C4-2B (cell line): ENCODE measurements around the gene UBTD1.

Source experiments
- H3K27ac ChIP-seq: fragments of 450-650 bp; 2 replicates; pipeline ENCODE4 v1.5.1; 2017
- ZFX ChIP-seq: fragments of 450-650 bp; IDR thresholded peaks from 2 replicates; pipeline ENCODE4 v1.6.1; 2017
- TF ChIP-seq, protein P1 (sequence below): fragments of 450-650 bp; conservative IDR thresholded peaks from 2 replicates; pipeline ENCODE4 v1.5.1; 2017; ENCODE audit warnings: mild to moderate bottlenecking

Gene UBTD1

DNA sequence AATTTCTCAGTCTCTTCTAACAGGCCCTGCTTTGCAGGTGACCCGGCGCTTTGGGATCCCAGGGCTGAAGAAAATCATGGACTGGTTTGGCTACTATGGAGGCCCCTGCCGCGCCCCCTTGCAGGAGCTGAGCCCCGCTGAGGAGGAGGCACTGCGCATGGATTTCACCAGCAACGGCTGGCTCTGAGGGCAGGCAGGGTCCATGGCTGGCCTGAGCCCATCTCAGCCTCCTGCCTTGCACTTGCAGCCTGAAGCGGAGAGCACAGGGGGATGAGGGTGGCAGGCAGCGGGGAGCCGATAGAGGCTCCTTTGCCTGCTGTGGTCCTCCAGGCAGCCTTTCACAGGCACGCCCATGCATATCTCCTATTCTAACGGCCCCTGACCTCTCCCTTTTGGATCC is 112.7 kb downstream of the UBTD1 start:
- TF ChIP-seq, protein P1, sequence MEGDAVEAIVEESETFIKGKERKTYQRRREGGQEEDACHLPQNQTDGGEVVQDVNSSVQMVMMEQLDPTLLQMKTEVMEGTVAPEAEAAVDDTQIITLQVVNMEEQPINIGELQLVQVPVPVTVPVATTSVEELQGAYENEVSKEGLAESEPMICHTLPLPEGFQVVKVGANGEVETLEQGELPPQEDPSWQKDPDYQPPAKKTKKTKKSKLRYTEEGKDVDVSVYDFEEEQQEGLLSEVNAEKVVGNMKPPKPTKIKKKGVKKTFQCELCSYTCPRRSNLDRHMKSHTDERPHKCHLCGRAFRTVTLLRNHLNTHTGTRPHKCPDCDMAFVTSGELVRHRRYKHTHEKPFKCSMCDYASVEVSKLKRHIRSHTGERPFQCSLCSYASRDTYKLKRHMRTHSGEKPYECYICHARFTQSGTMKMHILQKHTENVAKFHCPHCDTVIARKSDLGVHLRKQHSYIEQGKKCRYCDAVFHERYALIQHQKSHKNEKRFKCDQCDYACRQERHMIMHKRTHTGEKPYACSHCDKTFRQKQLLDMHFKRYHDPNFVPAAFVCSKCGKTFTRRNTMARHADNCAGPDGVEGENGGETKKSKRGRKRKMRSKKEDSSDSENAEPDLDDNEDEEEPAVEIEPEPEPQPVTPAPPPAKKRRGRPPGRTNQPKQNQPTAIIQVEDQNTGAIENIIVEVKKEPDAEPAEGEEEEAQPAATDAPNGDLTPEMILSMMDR: no peak
- no peak for TF ChIP-seq ZFX
- no peak overlapping the region for H3K27ac ChIP-seq

DNA sequence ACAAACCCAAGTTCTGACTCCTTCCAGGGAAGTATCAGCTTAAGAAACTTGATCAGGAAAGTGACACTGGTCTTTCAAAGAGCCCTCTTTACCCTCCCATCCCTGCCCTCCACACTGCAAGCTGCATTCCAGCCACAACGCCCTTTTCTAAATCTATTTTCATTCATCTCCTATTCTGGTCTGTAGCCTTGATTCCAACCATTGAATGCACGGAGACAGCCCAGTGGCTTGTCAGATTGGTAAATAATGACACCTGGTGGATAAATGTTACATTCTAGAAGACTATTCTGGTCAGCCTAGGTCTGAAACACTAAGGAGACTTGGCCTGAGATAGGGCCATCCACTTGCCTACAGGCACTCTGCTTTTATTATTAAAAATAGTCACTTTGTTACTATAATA is 113.7 kb downstream of the UBTD1 start:
- no peak overlapping the region for H3K27ac ChIP-seq
- TF ChIP-seq, protein P1: no peak; the same call in 1 of the 2 replicates
- no peak for TF ChIP-seq ZFX

DNA sequence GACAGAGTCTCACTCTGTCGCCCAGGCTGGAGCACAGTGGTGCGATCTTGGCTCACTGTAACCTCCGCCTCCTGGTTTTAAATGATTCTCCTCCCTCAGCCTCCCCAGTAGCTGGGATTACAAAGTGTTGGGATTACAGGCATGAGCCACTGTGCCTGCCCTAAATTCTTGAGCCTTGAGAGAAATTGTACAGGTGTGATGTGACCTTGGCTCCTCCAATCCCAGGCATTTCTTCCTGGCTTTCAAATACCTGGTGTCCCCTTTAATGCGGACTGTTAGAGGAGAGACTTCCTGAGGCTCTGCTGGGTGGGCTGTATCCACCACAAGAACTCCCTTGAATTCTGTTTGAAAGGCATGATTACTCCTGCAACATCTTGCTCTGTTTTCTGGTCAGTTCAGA is 119.6 kb downstream of the UBTD1 start:
- no peak overlapping the region for H3K27ac ChIP-seq
- no peak for TF ChIP-seq ZFX
- TF ChIP-seq, protein P1: no peak

DNA sequence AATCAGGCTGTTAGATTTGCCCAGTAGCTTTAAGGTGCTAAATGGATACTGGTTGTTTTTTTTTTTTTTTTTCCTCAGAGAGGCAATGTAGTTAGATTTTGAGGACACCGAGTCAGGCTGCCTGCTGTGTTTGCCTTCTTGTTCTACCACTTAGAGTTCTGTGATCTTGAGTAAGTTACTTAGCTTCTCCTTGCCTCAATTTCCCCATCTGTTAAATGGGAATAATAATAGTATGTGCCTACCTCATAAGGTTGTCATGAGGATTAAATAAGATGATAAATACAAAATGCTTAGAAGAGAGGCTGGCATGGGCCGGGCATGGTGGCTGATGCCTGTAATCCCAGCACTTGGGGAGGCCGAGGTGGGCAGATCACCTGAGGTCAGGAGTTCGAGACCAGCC is 120.0 kb downstream of the UBTD1 start:
- H3K27ac ChIP-seq: no peak overlapping the region
- no peak for TF ChIP-seq ZFX
- TF ChIP-seq, protein P1: no peak
